NCI-H1105 treated with DMSO at 0.1 percent for 48 hours (cell line): ENCODE measurements around the gene HSPBP1.
A peak's percentile ranks its signal among the peaks of the same experiment; 100 is the strongest.

Experiments used
- DNase-seq: peaks from one replicate; lab custom pipeline; 2025; lab: John Stamatoyannopoulos, UW

Gene HSPBP1

GRCh38 chr19:55304980-55305379 lies 25.1 kb upstream of the HSPBP1 start:
- DNase-seq = no peak

GRCh38 chr19:55304279-55304978 lies 24.5 kb upstream of the HSPBP1 start:
- peak; percentile 4 for DNase-seq

GRCh38 chr19:55303477-55303876 lies 23.6 kb upstream of the HSPBP1 start:
- DNase-seq = no peak

DNA sequence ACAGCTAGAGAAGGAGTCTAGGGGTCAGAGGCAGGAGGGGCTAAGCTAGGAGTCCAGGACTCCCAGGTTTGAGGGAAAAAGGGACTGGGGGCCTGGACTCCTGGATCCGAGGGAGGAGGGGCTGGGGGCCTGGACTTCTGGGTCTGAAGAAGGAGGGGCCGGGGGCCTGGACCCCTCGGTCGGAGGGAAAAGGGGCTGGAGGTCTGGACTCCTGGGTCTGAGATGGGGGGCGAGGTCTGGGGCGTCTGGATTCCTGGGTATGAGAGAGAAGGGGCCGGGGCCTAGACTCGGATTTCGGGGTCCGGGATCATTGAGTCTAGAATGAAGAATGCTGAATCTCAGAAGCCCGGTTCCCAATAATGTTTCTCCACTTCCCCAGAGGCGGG lies 22.4 kb upstream of the HSPBP1 start:
- no peak for DNase-seq

DNA sequence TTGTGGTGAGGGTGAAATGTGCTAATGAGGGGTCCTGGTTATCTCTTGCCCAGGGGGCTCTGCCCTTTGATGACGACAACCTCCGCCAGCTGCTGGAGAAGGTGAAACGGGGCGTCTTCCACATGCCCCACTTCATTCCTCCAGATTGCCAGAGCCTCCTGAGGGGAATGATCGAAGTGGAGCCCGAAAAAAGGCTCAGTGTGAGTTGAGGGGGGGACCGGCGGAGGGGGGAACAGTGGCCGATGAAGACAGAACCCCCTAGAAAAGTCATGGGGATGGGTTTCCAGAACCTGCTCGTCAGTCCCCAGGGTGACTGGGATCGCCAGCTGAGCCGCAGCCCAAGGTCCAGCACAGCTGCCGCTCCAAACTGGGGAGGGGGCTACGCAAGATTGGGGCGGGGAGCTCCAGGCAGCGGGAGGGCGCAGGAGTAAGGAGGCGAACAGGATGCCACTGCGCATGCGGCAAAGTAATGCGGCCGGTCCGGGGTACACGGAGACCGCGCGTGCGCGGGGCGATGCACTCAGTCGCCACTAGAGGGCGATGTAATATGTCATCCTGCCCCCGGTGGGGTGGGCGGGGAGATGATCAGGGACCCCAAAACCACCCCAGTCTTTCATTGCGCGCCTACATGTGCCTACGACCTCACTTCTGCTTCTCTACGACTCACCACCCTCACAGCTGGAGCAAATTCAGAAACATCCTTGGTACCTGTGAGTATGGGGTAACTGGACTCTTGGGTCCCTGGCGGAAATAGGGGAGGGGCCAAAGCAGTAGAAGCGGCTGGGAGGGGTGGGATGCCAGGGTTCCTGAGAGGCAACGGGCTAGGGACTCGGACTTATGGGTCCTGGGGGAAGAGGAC lies 21.8 kb upstream of the HSPBP1 start:
- peak; percentile 86 for DNase-seq

GRCh38 chr19:55300886-55301458 lies 21.1 kb upstream of the HSPBP1 start:
- no peak for DNase-seq

DNA sequence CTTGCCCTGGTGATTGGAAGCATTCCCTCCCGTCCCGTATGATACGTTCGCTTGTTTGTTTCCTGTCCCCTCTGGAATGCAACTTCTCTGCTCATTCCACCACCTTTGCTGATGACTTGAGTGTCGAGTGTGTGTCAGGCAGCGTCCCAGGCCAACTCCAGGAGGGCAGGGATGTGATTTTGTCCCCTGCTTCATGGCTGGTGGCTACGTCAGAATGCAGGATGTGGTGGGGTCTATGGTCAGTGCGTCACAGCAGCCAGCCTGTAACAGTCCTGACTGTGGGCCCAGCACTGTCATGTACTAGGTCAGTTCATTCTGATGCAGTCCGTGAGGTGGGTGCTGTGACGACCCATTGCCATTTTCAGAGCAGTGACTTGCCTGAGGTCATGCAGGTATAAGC lies 20.1 kb upstream of the HSPBP1 start:
- no peak for DNase-seq

DNA sequence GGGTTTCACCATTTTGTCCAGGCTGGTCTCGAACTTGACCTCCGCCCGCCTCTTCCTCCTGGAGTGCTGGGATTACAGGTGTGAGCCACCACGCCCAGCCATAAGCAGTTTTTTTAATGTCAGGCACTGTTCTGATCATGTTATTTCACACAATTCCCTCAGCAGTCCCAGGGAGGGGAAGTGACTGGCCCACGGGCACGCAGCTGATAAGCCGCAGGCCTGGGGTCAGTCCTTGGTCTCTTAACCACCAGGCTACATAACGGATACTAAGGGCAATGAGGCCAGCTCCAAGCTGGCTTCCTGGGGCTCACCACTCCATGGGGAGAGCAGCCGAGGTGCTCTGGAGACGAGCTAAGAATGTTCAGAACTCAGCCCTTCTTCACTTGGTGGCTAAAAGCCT lies 17.4 kb upstream of the HSPBP1 start:
- no peak for DNase-seq

- no peak for DNase-seq
Observed at GRCh38 chr19:55289117-55289796, 9.3 kb upstream of the HSPBP1 start.

- no peak for DNase-seq
Observed at GRCh38 chr19:55287361-55288079, 7.6 kb upstream of the HSPBP1 start.

- DNase-seq = no peak
Observed at GRCh38 chr19:55285229-55285890, 5.5 kb upstream of the HSPBP1 start.

GRCh38 chr19:55284405-55285058 lies 4.6 kb upstream of the HSPBP1 start:
- DNase-seq = peak; percentile 5

- DNase-seq = peak; percentile 77
Observed at GRCh38 chr19:55283548-55284377, 3.9 kb upstream of the HSPBP1 start, which contains the start of gene BRSK1. BRSK1 (plus strand) TSS chr19:55283997; CDS start chr19:55284443, 446 bp downstream.

- no peak for DNase-seq
Observed at GRCh38 chr19:55279340-55279739, 570 bp downstream of the HSPBP1 start.

DNA sequence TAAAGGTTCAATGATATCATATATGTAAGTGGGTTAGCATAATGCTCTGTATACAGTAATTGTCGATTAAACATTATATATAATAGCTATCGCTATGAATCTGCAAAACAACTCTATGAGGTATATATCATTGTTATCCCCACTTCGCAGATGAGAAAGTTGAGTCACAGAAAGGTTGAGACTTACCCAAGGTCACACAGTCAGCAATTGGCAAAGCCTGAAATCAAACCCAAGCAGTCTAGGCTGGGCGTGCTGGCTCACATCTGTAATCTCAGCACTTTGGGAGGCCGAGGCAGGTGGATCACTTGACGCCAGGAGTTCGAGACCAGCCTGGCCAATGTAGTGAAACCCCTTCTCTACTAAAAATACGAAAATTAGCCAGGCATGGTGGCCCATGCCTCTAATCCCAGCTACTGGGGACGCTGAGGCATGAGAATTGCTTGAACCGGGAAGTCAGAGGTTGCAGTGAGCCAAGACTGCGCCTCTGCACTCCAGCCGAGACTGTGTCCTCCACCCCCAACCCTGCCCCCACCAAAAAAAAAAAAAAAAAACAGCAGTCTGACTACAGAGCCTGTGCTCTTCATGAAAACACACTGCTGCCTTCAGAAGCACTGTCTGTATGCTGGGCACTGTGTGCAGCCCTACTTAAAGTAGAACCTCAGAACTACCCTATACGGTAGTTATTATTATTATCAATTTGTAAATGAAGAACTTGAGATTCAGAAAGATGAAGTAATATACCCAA lies 1.3 kb downstream of the HSPBP1 start:
- DNase-seq = no peak

GRCh38 chr19:55277494-55277893 lies 2.4 kb downstream of the HSPBP1 start:
- no peak for DNase-seq

GRCh38 chr19:55276720-55277430 lies 3.0 kb downstream of the HSPBP1 start:
- DNase-seq = no peak
